Measurements from ENCODE around the gene SLC9A7. TPM values are rescaled to one million over a fixed set of nuclear protein-coding genes. Genes with fewer than 3 reads are reported as not detected.

SLC9A7 gene
- total and polyA plus RNA-seq, 2 experiments from 2014 or later, result 2.5 to 15.4 TPM

GRCh38 chrX:46587158-46587557 lies 171.8 kb downstream of the SLC9A7 start (continued):
- TF ChIP-seq ZNF331 (CRISPR knock-in tag; IDR thresholded peaks at IDR 0.05; ENCODE audit: low read depth), result no peak
- TF ChIP-seq REST (IDR thresholded peaks at IDR 0.05; ENCODE audit: unreplicated experiment), result no peak
- no peak for TF ChIP-seq ZNF114 (CRISPR knock-in tag; IDR thresholded peaks at IDR 0.05)
- no peak for TF ChIP-seq JUNB (IDR thresholded peaks at IDR 0.05; ENCODE audit: unreplicated experiment)
- TF ChIP-seq NANOG (IDR thresholded peaks at IDR 0.05; ENCODE audit: borderline replicate concordance), result no peak

GRCh38 chrX:46584736-46585135 lies 174.2 kb downstream of the SLC9A7 start:
- peaks cover 50% of the 10 kb centered on the region for H3K4me1 Mint-ChIP-seq
- no peak overlapping the region for H3K4me3 ChIP-seq
- no peak overlapping the region for H2AFZ ChIP-seq
- H3K27me3 Mint-ChIP-seq (ENCODE audit: insufficient read depth, low read depth, poor library complexity), result peaks cover 3% of the 10 kb centered on the region
- H3K27ac Mint-ChIP-seq, result no peak overlapping the region; the same call in 1 of the 2 replicates
- no peaks in the 10 kb centered on the region for H3K9me3 Mint-ChIP-seq
- H3K27ac ChIP-seq (ENCODE audit: low read depth), result no peak overlapping the region
- no peaks in the 10 kb centered on the region for H4K20me1 ChIP-seq (replicated peaks; ENCODE audit: insufficient read depth)
- no peak overlapping the region for H3K4me2 ChIP-seq
- no peaks in the 10 kb centered on the region for H3K27me3 ChIP-seq (ENCODE audit: insufficient read depth)
- H3K36me3 ChIP-seq (ENCODE audit: insufficient read depth), result no peaks in the 10 kb centered on the region
- H3K79me2 ChIP-seq (replicated peaks; ENCODE audit: insufficient read depth), result peaks cover 52% of the 10 kb centered on the region
- H3F3A ChIP-seq (replicated peaks; ENCODE audit: low read depth), result no peaks in the 10 kb centered on the region
- H3K36me3 Mint-ChIP-seq (ENCODE audit: low read depth), result no peaks in the 10 kb centered on the region; the same call in 1 of the 3 replicates
- no peaks in the 10 kb centered on the region for H3K9me2 ChIP-seq (ENCODE audit: insufficient read depth)
- peaks cover 43% of the 10 kb centered on the region for H3K4me1 ChIP-seq (ENCODE audit: insufficient read depth)
- DNase-seq (ENCODE audit: low spot score), result no peak
- no peak overlapping the region for H3K4me3 Mint-ChIP-seq
- no peak for ATAC-seq
- TF ChIP-seq ZNF462 (CRISPR knock-in tag; IDR thresholded peaks at IDR 0.05) (no peak), CREB1 (CRISPR knock-in tag; IDR thresholded peaks at IDR 0.05; ENCODE audit: low read depth) (no peak), CTCF (conservative IDR thresholded peaks at IDR 0.05; ENCODE audit: low read depth in 2 of 2) (no peak), REST (IDR thresholded peaks at IDR 0.05; ENCODE audit: unreplicated experiment) (no peak), ZNF331 (CRISPR knock-in tag; IDR thresholded peaks at IDR 0.05; ENCODE audit: low read depth) (no peak), STAT1 (IDR thresholded peaks at IDR 0.05; ENCODE audit: unreplicated experiment) (no peak), POLR2AphosphoS5 (IDR thresholded peaks at IDR 0.05; ENCODE audit: low read depth) (no peak), JUNB (IDR thresholded peaks at IDR 0.05; ENCODE audit: unreplicated experiment) (no peak)

Measured in GM23338 (cell line).